Stimulated activated CD4-positive, alpha-beta T cell treated with anti-CD3 and anti-CD28 coated beads, Interleukin-1b, Interleukin-23, amount 100 ng/mL, for 24 hours (primary cell): ENCODE data around the gene C2orf81.
"Not testable (repeated sequence)": the region's sequence is repeated elsewhere in the genome, so short reads cannot be mapped to it uniquely, and the experiment has no call there.

Source experiments
- DNase-seq, 4 experiments: peaks; one replicate each; pipeline ENCODE4 v3.0.0-alpha.2; 2020; ENCODE audit warnings: low read depth in 4 of 4, low spot score in 1 of 4

The C2orf81 gene

DNA sequence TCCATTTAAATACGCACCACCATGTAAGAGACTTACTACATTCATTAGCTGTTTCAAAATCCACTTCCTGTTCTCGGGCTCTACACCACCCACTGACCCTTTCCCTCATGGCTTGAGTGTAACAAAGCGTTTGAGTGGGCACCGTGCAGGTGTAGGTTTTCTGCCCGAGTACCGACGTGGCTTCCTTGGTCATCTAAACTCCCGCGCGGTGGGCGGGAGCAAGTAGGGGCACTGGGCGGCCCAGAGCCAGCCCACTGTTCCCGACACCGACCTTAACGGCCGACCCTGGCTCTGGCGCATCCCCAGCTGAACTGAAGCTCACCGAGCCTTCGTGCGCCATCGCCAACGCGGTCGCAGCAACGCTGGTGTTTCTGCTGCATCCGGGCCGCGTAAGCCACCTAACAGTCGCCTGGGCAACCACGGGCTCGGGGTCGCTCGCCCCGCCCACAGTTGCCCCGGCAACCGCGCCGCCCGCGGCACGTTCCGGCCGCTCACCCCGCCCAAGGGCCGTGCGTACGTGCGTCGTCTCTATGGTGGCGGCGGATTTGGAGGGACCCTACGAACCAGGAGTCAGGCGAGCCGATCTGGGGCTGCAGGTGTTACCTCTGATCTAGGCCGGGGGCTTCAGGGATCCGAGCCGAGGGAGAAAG is at the start of gene C2orf81, which contains the start of gene WDR54:
TSS of gene C2orf81 (minus strand) at position 399 of the 650 bp plus-strand sequence. CDS start at position 340, 59 bp downstream.
TSS of gene WDR54 (plus strand) at position 510 of the 650 bp plus-strand sequence. CDS start 424 bp downstream, outside the sequence.
- DNase-seq, result peak; percentile 86 to 95 (median 90)

- DNase-seq, result not testable (repeated sequence)
Measured at GRCh38 chr2:74470742-74471141, 49.3 kb upstream of the C2orf81 start.

DNA sequence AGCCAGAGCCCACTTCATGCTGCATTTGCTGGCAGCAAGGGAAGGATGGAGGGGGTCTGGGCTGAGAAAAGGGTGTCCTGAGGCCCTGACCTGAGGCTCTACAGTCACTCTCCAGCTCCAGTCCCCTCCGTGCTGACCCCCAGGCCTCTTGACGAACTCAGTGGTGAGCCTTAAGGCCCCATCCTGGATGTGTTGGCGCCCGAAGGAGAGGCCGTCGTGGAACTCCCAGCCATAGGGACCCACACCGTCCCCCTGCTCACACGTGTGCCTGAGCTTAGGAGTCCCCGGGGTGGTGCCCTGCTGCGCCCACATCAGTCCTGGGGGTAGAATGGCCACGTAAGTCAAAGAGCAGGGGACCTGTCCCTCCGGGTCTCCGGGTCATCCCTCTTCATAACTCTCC is 43.0 kb upstream of the C2orf81 start:
- no peak for DNase-seq

DNA sequence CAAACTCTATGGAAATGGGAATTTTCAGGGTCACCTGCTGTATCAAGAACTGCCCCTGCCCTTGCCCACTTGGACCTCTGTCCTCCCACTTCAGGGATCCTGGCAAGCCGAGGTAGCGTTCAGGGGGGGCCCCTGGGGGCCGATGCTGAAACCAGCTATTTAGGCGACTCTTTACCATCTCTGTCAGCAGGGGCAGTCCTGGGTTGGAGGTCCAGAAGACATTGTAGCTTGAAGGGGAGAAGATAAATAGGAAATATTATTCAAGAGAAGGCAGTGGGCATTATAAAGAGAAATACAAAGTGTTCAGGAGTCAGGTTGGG is 41.3 kb upstream of the C2orf81 start:
- no peak for DNase-seq

- DNase-seq, result no peak
Measured at GRCh38 chr2:74462054-74462785, 40.8 kb upstream of the C2orf81 start.

DNA sequence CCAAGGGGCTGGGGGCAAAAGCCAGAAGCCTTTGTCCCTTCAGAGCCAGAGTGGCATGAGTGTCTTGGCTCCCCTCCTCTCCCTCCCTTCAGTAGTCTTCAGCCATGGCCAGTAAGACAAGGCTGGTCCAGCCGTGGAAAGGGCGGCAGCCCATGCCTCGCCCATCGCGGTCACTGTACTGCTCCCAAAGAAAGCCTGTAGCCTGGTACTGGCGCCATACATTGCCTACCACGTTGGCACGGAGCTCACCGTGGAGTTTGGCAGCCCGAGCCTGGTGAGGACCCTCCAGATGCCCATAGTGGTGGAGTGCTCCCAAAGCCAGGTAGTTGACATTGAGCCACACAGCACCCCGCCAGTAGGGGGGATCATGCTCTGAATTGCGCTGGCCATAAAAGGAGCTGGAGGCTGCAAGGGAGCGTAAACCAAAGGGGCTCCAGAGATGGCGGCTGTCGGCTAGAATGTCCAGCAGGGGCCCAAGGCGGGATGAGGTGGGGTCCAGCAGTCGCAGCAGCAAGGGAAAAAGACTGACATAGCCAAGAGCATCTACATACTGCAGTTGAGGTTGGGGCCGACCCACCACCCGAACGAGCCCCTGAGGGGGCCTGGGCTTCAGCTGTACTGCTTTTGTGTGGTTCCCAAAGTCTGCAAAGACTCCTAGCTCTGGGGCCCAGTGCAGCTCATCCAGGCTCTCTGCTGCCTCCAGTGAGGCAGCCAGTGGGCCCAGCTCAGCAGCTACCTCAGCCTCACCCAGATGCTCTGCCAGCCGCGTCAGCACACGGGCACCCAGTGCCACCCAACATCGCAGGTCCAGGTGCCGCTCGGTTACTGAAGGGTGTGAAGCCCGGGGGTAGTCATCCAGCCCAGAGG is 40.0 kb upstream of the C2orf81 start:
- DNase-seq, result no peak

GRCh38 chr2:74460187-74460586 is 38.8 kb upstream of the C2orf81 start:
- not testable (repeated sequence) for DNase-seq

- not testable (repeated sequence) for DNase-seq
Measured at GRCh38 chr2:74459503-74460118, 38.2 kb upstream of the C2orf81 start.

GRCh38 chr2:74458938-74459363 is 37.5 kb upstream of the C2orf81 start:
- DNase-seq, result no peak

DNA sequence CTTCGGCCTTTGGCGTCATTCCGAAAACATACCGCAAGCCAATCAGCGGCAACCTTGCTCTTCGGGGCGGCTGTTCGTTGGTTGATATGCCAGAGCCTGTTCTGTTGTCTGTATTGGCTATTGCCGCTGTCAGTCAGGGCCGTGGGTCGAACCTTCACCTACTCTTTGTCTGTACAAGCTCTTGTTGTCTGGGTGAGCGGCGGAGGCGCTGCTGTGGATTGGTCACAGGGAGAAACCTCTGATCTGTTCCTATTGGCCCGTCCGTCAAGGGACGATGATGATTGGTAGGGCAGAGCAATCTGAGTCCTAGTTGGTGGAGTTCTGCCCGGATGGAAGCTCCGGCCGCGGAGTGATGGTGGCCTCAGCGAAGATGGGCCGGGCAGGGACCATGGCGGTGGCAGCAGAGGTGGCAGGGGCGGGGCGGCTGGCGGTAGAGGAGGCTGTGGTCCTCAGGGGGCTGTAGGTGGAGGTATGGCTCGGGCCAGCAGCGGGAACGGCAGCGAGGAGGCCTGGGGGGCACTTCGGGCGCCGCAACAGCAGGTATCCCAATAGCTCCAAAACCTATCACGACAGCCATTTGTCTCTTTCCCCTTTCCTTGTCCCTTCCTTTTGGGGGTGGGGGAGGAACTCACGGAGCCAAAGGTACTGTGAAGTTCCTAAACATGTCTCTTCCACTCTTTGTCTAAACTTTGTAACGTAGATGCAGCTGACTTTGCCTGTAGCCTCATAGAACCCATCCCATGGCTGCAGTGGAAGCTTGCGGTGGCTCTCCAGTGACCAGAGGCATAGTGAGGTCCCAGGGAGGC is 36.9 kb upstream of the C2orf81 start, which contains the start of gene WBP1:
TSS of gene WBP1 (plus strand) at position 307 of the 806 bp plus-strand sequence. CDS start at position 472, 165 bp downstream.
- peak; percentile 94 to 99 (median 96) for DNase-seq

GRCh38 chr2:74457549-74458131 is 36.2 kb upstream of the C2orf81 start:
- DNase-seq, result peak; percentile 49 to 75 (median 64)

GRCh38 chr2:74457129-74457548 is 35.7 kb upstream of the C2orf81 start:
- no peak for DNase-seq

GRCh38 chr2:74454654-74455511 is 33.5 kb upstream of the C2orf81 start, which contains the start of gene INO80B:
TSS of gene INO80B (plus strand) at chr2:74455087. CDS start at chr2:74455117, 30 bp downstream.
- peak; percentile 86 to 94 (median 94) for DNase-seq

DNA sequence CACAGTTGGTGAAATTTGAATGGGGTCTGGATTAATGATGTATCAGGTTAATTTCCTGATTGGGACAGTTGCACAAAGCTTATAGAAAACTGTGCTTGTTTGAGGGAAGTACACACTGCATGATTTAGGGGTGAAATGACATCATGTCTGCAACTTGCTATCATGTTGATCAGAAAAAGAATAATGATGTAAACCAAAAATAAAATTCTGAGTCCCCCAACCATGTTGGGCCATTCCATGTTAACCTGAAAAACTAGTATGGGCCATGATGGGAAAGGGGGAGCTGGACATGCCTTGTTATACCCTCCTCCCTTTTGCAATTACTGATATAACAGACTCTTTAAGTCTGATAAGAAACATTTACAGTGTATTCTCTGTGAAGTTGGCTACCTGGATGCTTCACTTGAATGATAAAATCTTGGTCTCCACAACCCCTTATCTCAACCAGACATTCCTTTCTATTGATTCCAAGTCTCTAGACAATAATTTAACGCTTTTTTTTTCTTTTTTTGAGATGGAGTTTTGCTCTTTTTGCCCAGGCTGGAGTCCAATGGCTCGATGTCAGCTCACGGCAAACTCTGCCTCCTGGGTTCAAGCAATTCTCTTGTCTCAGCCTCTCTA is 29.3 kb upstream of the C2orf81 start:
- DNase-seq, result no peak

DNA sequence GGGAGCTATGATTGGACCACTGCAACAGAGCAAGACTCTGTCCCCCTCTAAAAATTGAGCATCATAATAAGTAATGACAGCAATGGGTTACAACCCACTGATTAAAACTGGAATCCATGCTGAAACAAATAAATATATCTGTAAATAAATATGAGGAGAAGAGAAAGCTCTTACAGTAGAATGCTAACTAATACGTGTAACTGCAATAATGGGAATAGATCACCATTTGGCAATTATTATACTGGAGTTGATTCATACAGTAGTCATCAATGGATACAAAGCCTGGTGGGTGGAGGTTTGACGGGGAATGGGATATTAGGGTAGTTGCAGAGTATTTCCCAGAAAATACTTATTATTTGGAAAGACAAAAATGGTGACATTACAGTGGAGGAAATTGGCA is 27.4 kb upstream of the C2orf81 start:
- DNase-seq, result no peak

DNA sequence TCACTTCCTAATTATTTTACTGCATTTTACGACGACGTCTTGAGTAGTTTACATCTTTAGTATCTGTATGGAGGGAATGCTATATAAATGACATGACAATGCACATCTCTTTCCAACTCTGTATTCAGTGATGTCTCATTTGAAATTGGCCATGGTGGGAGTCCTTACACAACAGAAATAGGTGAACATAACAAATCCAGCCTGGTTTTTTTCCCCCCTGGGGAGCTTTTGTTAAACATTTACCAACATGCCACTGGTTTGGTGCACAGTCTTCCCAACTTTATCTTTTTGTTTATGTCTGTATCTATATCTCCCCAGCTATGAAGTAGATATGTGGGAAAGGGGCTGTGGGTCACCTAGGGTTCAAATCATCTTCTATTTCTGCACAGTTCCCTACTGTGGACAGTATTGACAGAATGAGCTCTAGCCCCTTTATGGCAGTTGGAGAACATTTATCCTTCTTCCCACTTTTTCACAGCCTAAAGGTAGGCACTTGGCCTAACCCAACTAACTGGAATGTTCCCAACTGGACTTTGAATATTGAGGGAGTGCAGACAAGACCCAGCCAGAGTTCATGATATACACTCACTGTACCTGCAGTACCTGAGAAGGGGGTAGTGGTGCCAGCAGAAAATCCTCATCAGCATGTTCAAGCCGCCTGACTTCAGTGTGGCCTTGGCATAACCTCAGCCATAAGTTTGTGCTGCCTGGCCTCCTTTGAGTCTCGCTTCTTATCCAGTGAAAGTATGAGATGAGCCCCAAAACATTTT is 26.0 kb upstream of the C2orf81 start:
- DNase-seq, result no peak

- DNase-seq, result no peak
Measured at GRCh38 chr2:74444498-74445318, 23.3 kb upstream of the C2orf81 start.
